Measurements from ENCODE around the gene DOK3. TPM values are rescaled to one million over a fixed set of nuclear protein-coding genes. Genes with fewer than 3 reads are reported as not detected.

The DOK3 gene
- polyA plus RNA-seq, 3 donors = 62.8 to 196 (median 98.3) TPM

DNA sequence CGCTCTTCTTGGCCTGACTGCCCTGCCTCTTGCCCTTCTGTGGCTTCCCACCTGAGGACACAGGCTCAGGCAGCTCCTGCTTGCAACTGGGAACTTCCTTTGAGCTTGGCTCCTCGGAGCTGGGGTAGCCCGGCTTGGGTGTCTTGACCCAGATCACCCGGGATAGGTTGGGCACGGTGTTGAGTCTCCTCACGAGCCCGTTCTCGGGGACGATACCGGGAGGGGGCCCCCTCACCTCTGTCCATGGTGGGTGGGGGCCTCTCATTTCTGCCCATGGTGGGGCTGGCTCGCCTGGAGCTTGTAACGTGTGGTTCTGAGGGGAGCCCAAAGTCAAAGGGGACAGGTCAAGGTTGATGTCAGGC, 14.9 kb upstream of the DOK3 start:
- H3K27me3 ChIP-seq (ENCODE audit: control insufficient read depth in 2 of 2, insufficient read depth in 2 of 2, low read length in 2 of 2) = no peaks in the 10 kb centered on the region
- Mint-ChIP-seq H3K36me3 (peaks cover 47 to 54% of the 10 kb centered on the region in 2 donors), H3K4me3 (no peak overlapping the region), H3K27me3 (ENCODE audit: low read depth in 3 of 3) (peaks cover 0 to 2% (median 0%) of the 10 kb centered on the region in 3 donors), H3K9me3 (no peaks in the 10 kb centered on the region), H3K4me1 (no peaks in the 10 kb centered on the region), H3K27ac (no peak overlapping the region)
- TF ChIP-seq, protein P1, sequence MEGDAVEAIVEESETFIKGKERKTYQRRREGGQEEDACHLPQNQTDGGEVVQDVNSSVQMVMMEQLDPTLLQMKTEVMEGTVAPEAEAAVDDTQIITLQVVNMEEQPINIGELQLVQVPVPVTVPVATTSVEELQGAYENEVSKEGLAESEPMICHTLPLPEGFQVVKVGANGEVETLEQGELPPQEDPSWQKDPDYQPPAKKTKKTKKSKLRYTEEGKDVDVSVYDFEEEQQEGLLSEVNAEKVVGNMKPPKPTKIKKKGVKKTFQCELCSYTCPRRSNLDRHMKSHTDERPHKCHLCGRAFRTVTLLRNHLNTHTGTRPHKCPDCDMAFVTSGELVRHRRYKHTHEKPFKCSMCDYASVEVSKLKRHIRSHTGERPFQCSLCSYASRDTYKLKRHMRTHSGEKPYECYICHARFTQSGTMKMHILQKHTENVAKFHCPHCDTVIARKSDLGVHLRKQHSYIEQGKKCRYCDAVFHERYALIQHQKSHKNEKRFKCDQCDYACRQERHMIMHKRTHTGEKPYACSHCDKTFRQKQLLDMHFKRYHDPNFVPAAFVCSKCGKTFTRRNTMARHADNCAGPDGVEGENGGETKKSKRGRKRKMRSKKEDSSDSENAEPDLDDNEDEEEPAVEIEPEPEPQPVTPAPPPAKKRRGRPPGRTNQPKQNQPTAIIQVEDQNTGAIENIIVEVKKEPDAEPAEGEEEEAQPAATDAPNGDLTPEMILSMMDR (IDR thresholded peaks at IDR 0.05) = no peak
- 98% methylated on average over 12 of the region's 12 CpGs for WGBS (ENCODE audit: insufficient coverage)
- no peak for DNase-seq
- peaks cover 42% of the 10 kb centered on the region for H4K20me1 ChIP-seq (ENCODE audit: insufficient read depth, low read length)
- intact Hi-C loops (cut with micrococcal nuclease) = no loop called here
- H3K9me3 ChIP-seq (replicated peaks in 1 of 2; ENCODE audit: control insufficient read depth in 1 of 2, insufficient read depth in 1 of 2, low read length in 2 of 2) = no peaks in the 10 kb centered on the region
- H3K27ac ChIP-seq (ENCODE audit: low read depth in 1 of 2, low read length in 2 of 2) = no peak overlapping the region
- no peak overlapping the region for H3K9ac ChIP-seq (ENCODE audit: insufficient read depth, low read length, poor library complexity, severe bottlenecking)
- H3K4me1 ChIP-seq (ENCODE audit: control insufficient read depth in 1 of 2, insufficient read depth in 2 of 2, low read length in 2 of 2) = no peaks in the 10 kb centered on the region
- H3K79me2 ChIP-seq (ENCODE audit: insufficient read depth, low read length) = peaks cover 4% of the 10 kb centered on the region
- no peak overlapping the region for H2AFZ ChIP-seq (ENCODE audit: insufficient read depth, low read depth, low read length, poor library complexity, severe bottlenecking)
- H3K4me2 ChIP-seq (replicated peaks; ENCODE audit: extremely low read depth, low read length, poor library complexity, severe bottlenecking) = no peak overlapping the region
- H3K36me3 ChIP-seq (replicated peaks in 1 of 2; ENCODE audit: control insufficient read depth in 1 of 2, insufficient read depth in 2 of 2, low read length in 2 of 2) = peaks cover 87 to 93% of the 10 kb centered on the region in 2 donors
- no peak overlapping the region for H3K4me3 ChIP-seq (replicated peaks in 1 of 3; ENCODE audit: low read depth in 2 of 3, low read length in 3 of 3)

DNA sequence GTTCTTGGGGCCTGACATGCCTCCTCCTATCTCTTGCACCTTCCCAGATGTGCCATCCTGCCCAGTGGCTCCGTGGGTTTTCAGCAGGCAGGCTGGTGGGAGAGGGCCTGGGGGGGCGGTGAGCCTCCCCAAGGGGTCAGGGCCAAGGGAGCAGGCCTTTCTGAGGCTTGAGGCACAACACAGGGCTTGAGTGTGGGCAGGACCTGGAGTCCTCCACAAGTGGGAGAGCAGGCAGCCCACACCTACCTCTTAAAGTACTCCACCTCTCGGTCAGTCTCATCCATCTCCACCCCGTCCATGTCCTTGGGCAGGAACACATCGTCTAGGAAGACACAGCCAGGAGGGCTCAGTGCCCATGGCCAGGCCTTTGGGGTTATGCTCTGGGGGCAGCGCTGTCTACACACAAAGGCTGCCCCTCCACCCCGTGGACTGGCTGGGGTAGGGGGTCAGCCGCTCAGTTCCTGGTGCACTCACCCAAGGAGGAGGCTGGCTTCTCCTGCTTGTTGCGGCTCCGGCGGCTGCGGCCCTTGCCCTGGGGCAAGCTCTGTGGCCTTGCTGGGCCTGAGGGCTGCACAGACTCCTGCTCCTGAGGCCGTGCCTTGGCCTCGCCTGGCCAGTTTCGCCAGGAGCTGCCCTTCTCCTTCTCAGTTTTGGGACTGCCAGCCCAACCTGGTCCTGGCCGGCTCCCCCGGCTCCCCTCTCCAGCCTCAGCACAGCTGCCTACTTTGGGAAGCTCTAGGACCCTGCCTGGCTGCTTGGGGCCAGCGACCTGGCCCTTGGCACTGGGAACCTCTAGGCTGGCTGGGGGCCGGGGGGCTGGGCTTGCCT, 14.3 kb upstream of the DOK3 start:
- 98% methylated on average over 17 of the region's 19 CpGs for WGBS (ENCODE audit: insufficient coverage)
- Histone ChIP-seq H3K9me3 (replicated peaks in 1 of 2; ENCODE audit: control insufficient read depth in 1 of 2, insufficient read depth in 1 of 2, low read length in 2 of 2) (no peaks in the 10 kb centered on the region), H4K20me1 (ENCODE audit: insufficient read depth, low read length) (peaks cover 39% of the 10 kb centered on the region), H3K27ac (ENCODE audit: low read depth in 1 of 2, low read length in 2 of 2) (no peak overlapping the region), H2AFZ (ENCODE audit: insufficient read depth, low read depth, low read length, poor library complexity, severe bottlenecking) (no peak overlapping the region), H3K79me2 (ENCODE audit: insufficient read depth, low read length) (peaks cover 4% of the 10 kb centered on the region), H3K27me3 (ENCODE audit: control insufficient read depth in 2 of 2, insufficient read depth in 2 of 2, low read length in 2 of 2) (no peaks in the 10 kb centered on the region), H3K4me1 (ENCODE audit: control insufficient read depth in 1 of 2, insufficient read depth in 2 of 2, low read length in 2 of 2) (peaks cover 0 to 5% of the 10 kb centered on the region in 2 donors), H3K4me3 (replicated peaks in 1 of 3; ENCODE audit: low read depth in 2 of 3, low read length in 3 of 3) (no peak overlapping the region), H3K9ac (ENCODE audit: insufficient read depth, low read length, poor library complexity, severe bottlenecking) (no peak overlapping the region), H3K36me3 (replicated peaks in 1 of 2; ENCODE audit: control insufficient read depth in 1 of 2, insufficient read depth in 2 of 2, low read length in 2 of 2) (peaks cover 84 to 93% of the 10 kb centered on the region in 2 donors), H3K4me2 (replicated peaks; ENCODE audit: extremely low read depth, low read length, poor library complexity, severe bottlenecking) (no peak overlapping the region)
- H3K36me3 Mint-ChIP-seq = peaks cover 51 to 59% of the 10 kb centered on the region in 2 donors
- no peaks in the 10 kb centered on the region for H3K9me3 Mint-ChIP-seq
- peaks cover 0 to 2% (median 0%) of the 10 kb centered on the region in 3 donors for H3K27me3 Mint-ChIP-seq (ENCODE audit: low read depth in 3 of 3)
- TF ChIP-seq, protein P1 (IDR thresholded peaks at IDR 0.05) = no peak
- intact Hi-C loops (cut with micrococcal nuclease) = no loop called here
- no peak overlapping the region for H3K4me3 Mint-ChIP-seq
- peaks cover 4% of the 10 kb centered on the region for H3K4me1 Mint-ChIP-seq
- H3K27ac Mint-ChIP-seq = peak overlapping the region in 1 of 7 donors; percentile 70
- no peak for DNase-seq

Data from CD14-positive monocyte (primary cell).